GM21723 (cell line): Measurements from ENCODE around the gene TOR1AIP2.
"Not testable (repeated sequence)": the region's sequence is repeated elsewhere in the genome, so short reads cannot be mapped to it uniquely, and the experiment has no call there.

ENCODE experiments used
- ATAC-seq: cut with Tn5 transposase; IDR thresholded peaks from one replicate; pipeline ENCODE4 v1.9.1; 2021; ENCODE audit warnings: mild to moderate bottlenecking, moderate library complexity; ENCODE audit not compliant: unreplicated experiment

The TOR1AIP2 gene

GRCh38 chr1:179876300-179876715 lies 1.3 kb downstream of the TOR1AIP2 start:
- ATAC-seq = no peak

GRCh38 chr1:179875596-179876299 lies 1.9 kb downstream of the TOR1AIP2 start:
- no peak for ATAC-seq

DNA sequence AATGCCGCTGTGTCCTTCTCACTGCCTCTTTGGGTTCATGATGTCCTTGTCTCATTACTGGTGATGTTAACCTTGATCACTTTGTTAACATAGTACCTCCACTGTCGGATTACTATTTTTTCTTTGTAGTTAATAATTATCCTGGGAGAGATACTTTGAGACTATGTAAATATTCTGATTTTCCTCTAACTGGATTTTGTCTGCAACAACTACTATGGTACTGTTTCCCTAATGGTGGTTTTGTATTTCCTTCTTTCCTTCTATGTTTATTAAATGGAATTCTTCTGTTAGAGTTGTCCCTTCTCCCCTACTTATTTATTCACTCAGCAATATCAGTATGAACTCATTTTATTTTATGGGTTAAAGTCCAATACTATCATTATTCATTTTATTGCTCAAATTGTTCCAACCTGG lies 4.2 kb downstream of the TOR1AIP2 start:
- no peak for ATAC-seq

DNA sequence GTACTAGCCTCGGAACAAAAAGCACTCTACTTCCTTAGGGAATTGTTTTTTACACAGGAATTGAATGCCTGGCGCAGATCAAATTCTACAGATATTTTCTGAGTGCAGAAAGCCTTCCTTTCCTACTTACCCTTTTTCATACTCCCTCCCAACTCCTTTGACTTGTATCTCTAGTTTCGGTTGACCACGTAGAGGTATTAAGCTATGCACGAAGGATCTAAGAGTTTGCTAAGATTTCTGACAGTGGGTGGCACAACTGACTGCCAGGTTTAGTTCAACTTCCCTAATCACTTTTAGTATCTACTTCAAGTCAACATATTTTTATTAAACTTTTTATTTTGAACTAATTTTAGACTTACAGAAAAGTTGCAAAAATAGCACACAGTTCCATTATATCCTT lies 5.0 kb downstream of the TOR1AIP2 start:
- ATAC-seq = no peak

GRCh38 chr1:179871940-179872339 lies 5.7 kb downstream of the TOR1AIP2 start:
- ATAC-seq = no peak

- ATAC-seq = no peak
Observed at GRCh38 chr1:179870870-179871269, 6.7 kb downstream of the TOR1AIP2 start.

- ATAC-seq = peak; percentile 61
Observed at GRCh38 chr1:179867493-179868330, 9.9 kb downstream of the TOR1AIP2 start.

GRCh38 chr1:179866616-179867015 lies 11.0 kb downstream of the TOR1AIP2 start:
- ATAC-seq = no peak

DNA sequence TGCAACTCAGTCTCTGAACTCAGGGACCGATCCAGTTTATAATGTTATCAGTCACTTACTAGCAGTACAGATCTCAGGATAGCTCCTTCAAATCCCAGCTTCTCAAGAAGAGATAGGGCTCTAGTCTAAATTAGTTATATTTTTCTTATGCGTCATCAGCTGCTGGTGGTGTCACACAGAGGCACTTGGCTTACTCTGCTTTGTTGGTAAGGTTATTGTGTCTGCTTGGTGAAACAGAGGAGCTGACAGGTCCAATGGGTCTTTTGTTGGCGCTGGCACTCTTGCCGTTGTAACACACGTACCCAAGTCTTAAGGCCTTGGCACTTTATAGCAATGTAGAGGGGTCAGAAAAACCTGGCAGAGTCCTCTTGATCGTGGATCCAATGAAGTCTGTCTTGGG lies 12.2 kb downstream of the TOR1AIP2 start:
- ATAC-seq = no peak

- ATAC-seq = no peak
Observed at GRCh38 chr1:179860652-179861051, 17.0 kb downstream of the TOR1AIP2 start.

DNA sequence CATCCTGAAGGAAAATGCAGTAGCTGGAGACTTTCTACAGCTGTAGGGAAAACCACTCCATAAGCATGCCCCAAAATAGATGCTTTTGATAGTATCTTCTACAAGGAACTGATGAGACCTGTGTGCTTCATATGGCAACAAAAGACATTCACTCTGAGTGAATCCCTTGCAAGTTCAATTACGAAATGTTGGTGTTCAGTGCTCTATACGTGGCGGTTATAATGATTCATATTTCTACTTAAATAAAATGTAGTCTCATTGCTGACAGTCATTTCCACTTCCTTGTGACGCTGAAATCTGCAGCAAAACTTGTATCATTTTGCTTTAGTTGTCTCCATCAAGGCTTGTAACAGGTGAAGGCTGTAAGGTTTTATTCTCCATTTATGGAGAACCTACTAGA lies 20.6 kb downstream of the TOR1AIP2 start:
- ATAC-seq = no peak

- ATAC-seq = no peak
Observed at GRCh38 chr1:179856296-179856695, 21.3 kb downstream of the TOR1AIP2 start.

DNA sequence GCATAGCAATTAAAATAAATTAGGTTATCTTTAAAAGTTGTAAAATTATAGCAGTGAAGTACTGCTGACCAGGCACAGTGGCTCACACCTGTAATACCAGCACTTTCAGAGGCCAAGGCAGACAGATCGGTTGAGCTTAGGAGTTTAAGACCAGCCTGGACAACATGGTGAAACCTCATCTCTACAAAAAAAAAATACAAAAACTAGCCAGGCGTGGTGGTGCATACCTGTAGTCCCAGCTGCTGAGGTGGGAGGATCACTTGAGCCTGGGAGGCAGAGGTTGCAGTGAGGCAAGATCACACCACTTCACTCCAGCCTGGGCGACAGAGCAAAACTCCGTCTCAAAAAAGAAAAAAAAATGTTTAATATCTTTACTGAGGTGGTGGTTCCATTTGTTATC lies 21.8 kb downstream of the TOR1AIP2 start:
- not testable (repeated sequence) for ATAC-seq

GRCh38 chr1:179853102-179853501 lies 24.5 kb downstream of the TOR1AIP2 start:
- ATAC-seq = no peak

- ATAC-seq = no peak
Observed at GRCh38 chr1:179848233-179848632, 29.4 kb downstream of the TOR1AIP2 start.

DNA sequence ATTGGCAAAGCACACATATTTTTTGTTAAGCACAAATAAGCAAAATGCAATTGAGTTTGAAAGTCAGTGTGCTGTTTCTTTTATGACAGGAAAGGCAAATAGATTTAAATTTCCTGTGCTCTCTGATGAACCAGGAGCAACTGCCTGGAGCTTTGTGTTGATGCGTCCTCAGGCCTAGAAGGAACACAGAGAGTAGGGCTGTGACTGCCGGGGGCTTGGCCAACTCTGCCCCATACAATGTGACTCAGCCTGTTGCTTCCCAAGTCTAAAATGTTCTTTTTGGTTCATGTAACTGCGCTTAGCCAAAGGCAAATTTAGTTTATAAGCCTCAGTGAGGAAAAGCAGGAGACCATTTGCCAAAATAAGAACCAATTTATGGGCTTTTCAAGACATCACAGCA lies 37.5 kb downstream of the TOR1AIP2 start:
- ATAC-seq = no peak

DNA sequence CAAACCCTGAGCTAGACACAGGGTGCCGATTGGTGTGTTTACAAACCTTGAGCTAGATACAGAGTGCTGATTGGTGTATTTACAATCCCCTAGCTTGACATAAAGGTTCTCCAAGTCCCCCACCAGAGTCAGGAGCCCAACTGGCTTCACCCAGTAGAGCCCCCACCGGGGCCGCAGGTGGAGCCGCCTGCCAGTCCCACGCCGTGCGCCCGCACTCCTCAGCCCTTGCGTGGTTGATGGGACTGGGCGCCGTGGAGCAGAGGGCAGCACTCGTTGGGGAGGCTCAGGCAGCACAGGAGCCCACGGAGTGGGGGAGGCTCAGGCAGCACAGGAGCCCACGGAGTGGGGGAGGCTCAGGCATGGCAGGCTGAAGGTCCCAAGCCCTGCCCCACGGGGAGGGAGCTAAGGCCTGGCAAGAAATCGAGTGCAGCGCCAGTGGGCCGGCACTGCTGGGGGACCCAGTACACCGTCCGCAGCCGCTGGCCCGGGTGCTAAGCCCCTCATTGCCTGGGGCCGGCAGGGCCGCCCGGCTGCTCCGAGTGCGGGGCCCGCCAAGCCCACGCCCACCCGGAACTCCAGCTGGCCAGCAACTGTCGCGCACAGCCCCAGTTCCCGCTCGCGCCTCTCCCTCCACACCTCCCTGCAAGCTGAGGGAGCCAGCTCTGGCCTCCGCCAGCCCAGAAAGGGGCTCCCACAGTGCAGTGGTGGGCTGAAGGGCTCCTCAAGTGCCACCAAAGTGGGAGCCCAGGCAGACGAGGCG lies 40.7 kb downstream of the TOR1AIP2 start:
- not testable (repeated sequence) for ATAC-seq

- no peak for ATAC-seq
Observed at GRCh38 chr1:179831852-179832699, 45.5 kb downstream of the TOR1AIP2 start.

DNA sequence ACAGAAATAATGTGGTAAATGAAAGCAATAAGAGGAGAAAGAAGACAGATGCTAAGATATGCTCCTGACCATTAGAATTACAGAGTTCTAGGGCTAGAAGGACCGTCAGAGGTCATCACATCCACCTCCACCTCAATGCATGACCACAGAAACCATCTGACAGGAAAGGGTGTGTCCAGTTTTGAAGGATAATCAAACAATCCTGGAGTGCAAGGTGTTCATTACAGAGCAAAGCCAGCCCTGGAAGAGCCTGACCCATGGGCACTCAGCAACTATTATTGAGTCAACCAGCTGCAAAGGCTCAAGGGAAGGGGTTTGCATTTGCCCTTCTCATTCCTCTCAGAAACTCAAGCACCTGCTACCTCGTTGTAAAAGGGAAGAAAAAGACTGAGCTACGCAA lies 46.4 kb downstream of the TOR1AIP2 start:
- ATAC-seq = no peak

DNA sequence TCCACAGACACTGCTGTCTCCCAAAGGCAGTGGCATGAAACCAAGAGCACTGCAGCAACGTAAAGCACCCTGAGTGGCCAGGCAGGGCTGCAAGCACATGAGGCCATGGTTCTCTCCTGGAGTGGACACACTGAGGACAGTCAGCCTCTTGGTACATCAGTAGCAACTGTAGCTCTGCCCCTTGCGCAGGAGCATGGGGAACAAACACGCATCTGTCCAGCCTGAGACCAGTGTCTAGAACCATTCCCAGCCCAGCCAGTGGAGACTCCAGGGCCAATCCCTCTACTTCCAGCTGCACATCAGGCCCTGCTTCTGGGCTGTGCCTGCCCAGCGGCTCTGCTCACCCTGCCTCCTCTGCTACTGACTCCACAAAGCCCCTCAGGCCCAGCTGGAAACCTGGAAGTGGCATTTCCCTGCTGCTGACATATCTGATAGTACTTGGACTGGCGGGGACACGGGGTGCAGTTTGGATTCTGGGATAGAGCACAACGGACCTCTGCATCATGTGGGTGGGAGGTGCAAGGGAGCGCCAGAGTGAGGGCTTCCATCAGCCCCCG lies 49.0 kb downstream of the TOR1AIP2 start:
- ATAC-seq = no peak
